GM21447 (cell line): ENCODE data around the gene SKAP2.

Experiments used
- ATAC-seq: cut with Tn5 transposase; IDR thresholded peaks from one replicate; pipeline ENCODE4 v1.9.1; 2021; ENCODE audit not compliant: unreplicated experiment

SKAP2 gene

GRCh38 chr7:26698194-26698593 lies 166.2 kb downstream of the SKAP2 start:
- ATAC-seq, result no peak

- ATAC-seq, result no peak
These were observed 167.4 kb downstream of the SKAP2 start for GRCh38 chr7:26696978-26697377.

- no peak for ATAC-seq
These were observed 168.2 kb downstream of the SKAP2 start for GRCh38 chr7:26696161-26696560.

- no peak for ATAC-seq
These were observed 169.7 kb downstream of the SKAP2 start for GRCh38 chr7:26694713-26695112.

- ATAC-seq, result no peak
These were observed 170.2 kb downstream of the SKAP2 start for GRCh38 chr7:26694141-26694540.

- no peak for ATAC-seq
These were observed 172.5 kb downstream of the SKAP2 start for GRCh38 chr7:26691886-26692285.

- ATAC-seq, result no peak
These were observed 173.0 kb downstream of the SKAP2 start for GRCh38 chr7:26691406-26691805.

GRCh38 chr7:26690135-26690805 lies 174.1 kb downstream of the SKAP2 start:
- ATAC-seq, result no peak

GRCh38 chr7:26688936-26689506 lies 175.4 kb downstream of the SKAP2 start:
- ATAC-seq, result peak; percentile 91

- ATAC-seq, result no peak
These were observed 176.0 kb downstream of the SKAP2 start for GRCh38 chr7:26688388-26688787.

GRCh38 chr7:26687032-26687431 lies 177.4 kb downstream of the SKAP2 start:
- ATAC-seq, result no peak

- no peak for ATAC-seq
These were observed 177.9 kb downstream of the SKAP2 start for GRCh38 chr7:26686448-26686981.

GRCh38 chr7:26685606-26686005 lies 178.8 kb downstream of the SKAP2 start:
- ATAC-seq, result no peak

- ATAC-seq, result no peak
These were observed 179.9 kb downstream of the SKAP2 start for GRCh38 chr7:26684447-26684846.

GRCh38 chr7:26683277-26683676 lies 181.1 kb downstream of the SKAP2 start:
- no peak for ATAC-seq

GRCh38 chr7:26681819-26682418 lies 182.5 kb downstream of the SKAP2 start:
- ATAC-seq, result no peak

GRCh38 chr7:26680587-26680986 lies 183.8 kb downstream of the SKAP2 start:
- ATAC-seq, result no peak

GRCh38 chr7:26675143-26675887 lies 189.1 kb downstream of the SKAP2 start:
- no peak for ATAC-seq

- ATAC-seq, result no peak
These were observed 190.5 kb downstream of the SKAP2 start for GRCh38 chr7:26673858-26674257.

- no peak for ATAC-seq
These were observed 191.1 kb downstream of the SKAP2 start for GRCh38 chr7:26673271-26673670.

GRCh38 chr7:26670841-26671240 lies 193.5 kb downstream of the SKAP2 start:
- ATAC-seq, result no peak

- no peak for ATAC-seq
These were observed 194.1 kb downstream of the SKAP2 start for GRCh38 chr7:26670290-26670689.
